Measurements from ENCODE around the gene GYS2.

- TF ChIP-seq POLR2A (IDR thresholded peaks at IDR 0.05) (no peak), CTCF (IDR thresholded peaks at IDR 0.05 in 8 of 11, conservative IDR thresholded peaks at IDR 0.05 in 3 of 11) (no peak)
These were observed 23.7 kb downstream of the GYS2 start for GRCh38 chr12:21580748-21581516.
